Fibroblast of pulmonary artery (primary cell): ENCODE results near the gene PKM.

Source experiments
- DNase-seq: peaks from one replicate; pipeline ENCODE4 v3.0.0-alpha.2; 2010; ENCODE audit warnings: low read depth
- H3K4me3 ChIP-seq: replicated peaks from 2 replicates; pipeline ENCODE4 v1.5.1; 2011; ENCODE audit warnings: low read depth, mild to moderate bottlenecking, control low read depth, low read length, moderate library complexity
- CTCF ChIP-seq: IDR thresholded peaks from 2 replicates; pipeline ENCODE4 v1.5.1; 2011; ENCODE audit warnings: mild to moderate bottlenecking, control low read depth, low read length, inconsistent platforms; ENCODE audit errors: missing control alignments

Gene PKM

GRCh38 chr15:72184165-72184811 lies 46.7 kb downstream of the PKM start:
- DNase-seq: no peak
- TF ChIP-seq CTCF: no peak
- H3K4me3 ChIP-seq: peak overlapping the region; percentile 12

GRCh38 chr15:72183781-72184164 lies 47.2 kb downstream of the PKM start:
- H3K4me3 ChIP-seq: no peak overlapping the region
- no peak for DNase-seq
- TF ChIP-seq CTCF: no peak

GRCh38 chr15:72182673-72183072 lies 48.3 kb downstream of the PKM start:
- no peak for DNase-seq
- TF ChIP-seq CTCF: no peak
- no peak overlapping the region for H3K4me3 ChIP-seq

- H3K4me3 ChIP-seq: no peak overlapping the region
- TF ChIP-seq CTCF: no peak
- DNase-seq: no peak
Observed at GRCh38 chr15:72182244-72182643, 48.7 kb downstream of the PKM start.

GRCh38 chr15:72180761-72181324 lies 50.1 kb downstream of the PKM start:
- no peak for DNase-seq
- TF ChIP-seq CTCF: no peak
- H3K4me3 ChIP-seq: no peak overlapping the region

- H3K4me3 ChIP-seq: no peak overlapping the region
- TF ChIP-seq CTCF: no peak
Observed at GRCh38 chr15:72179950-72180581, 50.9 kb downstream of the PKM start.

More at GRCh38 chr15:72179950-72180581, 50.9 kb downstream of the PKM start:
- peak; percentile 17 for DNase-seq
